HG02973 (cell line): ENCODE data around the gene TRIM8.

Source experiments
- ATAC-seq: cut with Tn5 transposase; IDR thresholded peaks from one replicate; pipeline ENCODE4 v1.9.1; 2021; ENCODE audit warnings: moderate library complexity; ENCODE audit not compliant: unreplicated experiment

TRIM8 gene

GRCh38 chr10:102644066-102644645 is at the start of gene TRIM8:
TRIM8 (plus strand) TSS chr10:102644479; CDS start chr10:102644618, 139 bp downstream.
- ATAC-seq = no peak

- ATAC-seq = no peak
Measured at GRCh38 chr10:102595293-102595692, 49.0 kb upstream of the TRIM8 start.

GRCh38 chr10:102595897-102596296 is 48.4 kb upstream of the TRIM8 start:
- ATAC-seq = no peak

GRCh38 chr10:102596506-102596971 is 47.7 kb upstream of the TRIM8 start:
- ATAC-seq = no peak

GRCh38 chr10:102597131-102597991 is 46.9 kb upstream of the TRIM8 start:
- ATAC-seq = no peak

GRCh38 chr10:102598243-102598642 is 46.0 kb upstream of the TRIM8 start:
- ATAC-seq = no peak

GRCh38 chr10:102599565-102600327 is 44.5 kb upstream of the TRIM8 start:
- ATAC-seq = no peak

GRCh38 chr10:102600816-102601215 is 43.5 kb upstream of the TRIM8 start:
- no peak for ATAC-seq

- ATAC-seq = no peak
Measured at GRCh38 chr10:102601639-102602038, 42.6 kb upstream of the TRIM8 start.

- ATAC-seq = no peak
Measured at GRCh38 chr10:102602272-102603045, 41.8 kb upstream of the TRIM8 start.

- no peak for ATAC-seq
Measured at GRCh38 chr10:102603946-102604345, 40.3 kb upstream of the TRIM8 start.

- ATAC-seq = no peak
Measured at GRCh38 chr10:102604439-102604841, 39.8 kb upstream of the TRIM8 start.

GRCh38 chr10:102605712-102606111 is 38.6 kb upstream of the TRIM8 start:
- ATAC-seq = no peak

GRCh38 chr10:102608487-102608886 is 35.8 kb upstream of the TRIM8 start:
- ATAC-seq = no peak

GRCh38 chr10:102610441-102610887 is 33.8 kb upstream of the TRIM8 start:
- ATAC-seq = no peak

- no peak for ATAC-seq
Measured at GRCh38 chr10:102611514-102612087, 32.7 kb upstream of the TRIM8 start.

- no peak for ATAC-seq
Measured at GRCh38 chr10:102612964-102613275, 31.4 kb upstream of the TRIM8 start.

- no peak for ATAC-seq
Measured at GRCh38 chr10:102613286-102613685, 31.0 kb upstream of the TRIM8 start.

GRCh38 chr10:102613785-102614184 is 30.5 kb upstream of the TRIM8 start:
- no peak for ATAC-seq

GRCh38 chr10:102614888-102615287 is 29.4 kb upstream of the TRIM8 start:
- no peak for ATAC-seq

- ATAC-seq = no peak
Measured at GRCh38 chr10:102615361-102615760, 28.9 kb upstream of the TRIM8 start.
